NCI-H2196 treated with DMSO at 0.1 percent for 48 hours (cell line): ENCODE data around the gene CSDE1.

ENCODE experiments used
- DNase-seq: peaks from one replicate; lab custom pipeline; 2025; ENCODE audit not compliant: unreplicated experiment; lab: John Stamatoyannopoulos, UW

The CSDE1 gene

GRCh38 chr1:114668373-114668772, 89.4 kb downstream of the CSDE1 start:
- no peak for DNase-seq

DNA sequence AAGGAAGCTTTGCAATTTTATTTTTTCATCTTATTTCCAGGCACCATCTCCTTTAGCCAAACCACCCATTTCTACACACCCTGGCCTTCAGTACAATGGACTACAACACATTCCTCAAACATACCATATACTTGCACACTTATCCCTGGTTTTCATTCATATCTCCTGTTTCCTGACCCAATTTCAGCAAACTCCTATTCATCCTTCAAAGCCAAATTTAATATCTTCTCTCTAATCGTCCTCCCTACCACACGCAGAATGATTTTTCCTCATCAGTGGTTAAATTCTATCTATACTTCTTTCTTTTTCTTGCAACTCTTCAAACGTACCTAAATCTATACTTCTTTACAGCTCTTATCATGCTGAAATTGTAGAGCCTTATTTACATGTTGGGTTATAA, 90.8 kb downstream of the CSDE1 start:
- no peak for DNase-seq
